ENCODE results near the gene TRIM46.

DNA sequence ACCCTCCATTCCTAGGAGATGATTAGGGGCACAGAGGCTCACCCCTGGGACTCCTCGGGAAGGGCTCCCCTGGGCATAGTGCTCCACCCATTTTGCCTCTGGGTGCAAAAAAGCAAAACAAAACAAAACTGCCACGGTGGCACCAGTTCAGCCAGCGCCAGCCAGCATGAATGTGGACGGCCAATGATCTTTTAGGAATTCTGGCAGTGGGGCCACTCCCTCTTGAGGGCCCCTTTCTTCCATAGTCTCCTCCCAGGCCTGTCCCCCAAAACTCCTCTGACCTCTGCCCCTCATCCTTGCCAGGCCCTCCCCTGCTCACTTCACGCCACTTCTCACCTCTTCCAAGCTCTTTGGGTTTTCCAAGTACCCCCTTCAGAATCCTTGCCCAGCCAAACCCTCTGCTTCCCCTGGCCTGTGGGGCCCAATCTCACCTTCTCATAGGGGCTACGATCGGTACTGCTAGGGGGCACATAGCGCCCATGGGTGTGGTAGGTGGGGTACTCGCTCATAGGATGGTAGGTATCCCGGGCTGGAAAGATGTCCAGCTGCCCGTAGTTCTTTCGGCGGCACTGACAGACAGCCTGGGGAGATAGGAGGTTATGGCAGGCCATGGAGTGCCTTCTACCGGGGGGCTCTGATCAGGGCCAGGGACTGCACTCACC, 13.3 kb downstream of the TRIM46 start:
- TF ChIP-seq, protein P1, sequence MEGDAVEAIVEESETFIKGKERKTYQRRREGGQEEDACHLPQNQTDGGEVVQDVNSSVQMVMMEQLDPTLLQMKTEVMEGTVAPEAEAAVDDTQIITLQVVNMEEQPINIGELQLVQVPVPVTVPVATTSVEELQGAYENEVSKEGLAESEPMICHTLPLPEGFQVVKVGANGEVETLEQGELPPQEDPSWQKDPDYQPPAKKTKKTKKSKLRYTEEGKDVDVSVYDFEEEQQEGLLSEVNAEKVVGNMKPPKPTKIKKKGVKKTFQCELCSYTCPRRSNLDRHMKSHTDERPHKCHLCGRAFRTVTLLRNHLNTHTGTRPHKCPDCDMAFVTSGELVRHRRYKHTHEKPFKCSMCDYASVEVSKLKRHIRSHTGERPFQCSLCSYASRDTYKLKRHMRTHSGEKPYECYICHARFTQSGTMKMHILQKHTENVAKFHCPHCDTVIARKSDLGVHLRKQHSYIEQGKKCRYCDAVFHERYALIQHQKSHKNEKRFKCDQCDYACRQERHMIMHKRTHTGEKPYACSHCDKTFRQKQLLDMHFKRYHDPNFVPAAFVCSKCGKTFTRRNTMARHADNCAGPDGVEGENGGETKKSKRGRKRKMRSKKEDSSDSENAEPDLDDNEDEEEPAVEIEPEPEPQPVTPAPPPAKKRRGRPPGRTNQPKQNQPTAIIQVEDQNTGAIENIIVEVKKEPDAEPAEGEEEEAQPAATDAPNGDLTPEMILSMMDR (IDR thresholded peaks at IDR 0.05; ENCODE audit: low read length), result no peak
- TF ChIP-seq EZH2 (optimal IDR thresholded peaks at IDR 0.05; ENCODE audit: low read depth, low read length) (no peak), EZH2phosphoT487 (IDR thresholded peaks at IDR 0.05; ENCODE audit: low read length) (no peak)
